HG03457 (cell line): Measurements from ENCODE around the gene ID3.

Experiments
- ATAC-seq: cut with Tn5 transposase; IDR thresholded peaks from one replicate; pipeline ENCODE4 v1.9.1; 2021; ENCODE audit warnings: moderate number of reproducible peaks; ENCODE audit not compliant: unreplicated experiment

The ID3 gene

DNA sequence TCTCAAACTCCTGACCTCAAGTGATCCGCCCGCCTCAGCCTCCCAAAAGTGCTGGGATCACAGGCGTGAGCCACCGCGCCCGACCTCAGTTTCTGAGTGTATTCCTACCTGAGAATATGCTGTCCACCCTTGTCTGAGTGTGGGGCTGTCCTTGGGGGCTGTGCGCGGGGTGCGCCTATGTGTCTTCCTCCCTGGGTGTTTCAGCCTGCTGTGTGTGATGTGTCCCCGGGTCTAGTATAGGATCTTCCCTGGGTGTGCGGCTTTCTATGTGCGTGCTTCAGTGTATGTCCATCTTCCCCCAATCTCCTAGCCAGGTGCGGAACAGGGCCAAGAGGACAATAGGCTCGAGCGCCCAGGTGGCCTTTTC is 8.3 kb upstream of the ID3 start:
- no peak for ATAC-seq

DNA sequence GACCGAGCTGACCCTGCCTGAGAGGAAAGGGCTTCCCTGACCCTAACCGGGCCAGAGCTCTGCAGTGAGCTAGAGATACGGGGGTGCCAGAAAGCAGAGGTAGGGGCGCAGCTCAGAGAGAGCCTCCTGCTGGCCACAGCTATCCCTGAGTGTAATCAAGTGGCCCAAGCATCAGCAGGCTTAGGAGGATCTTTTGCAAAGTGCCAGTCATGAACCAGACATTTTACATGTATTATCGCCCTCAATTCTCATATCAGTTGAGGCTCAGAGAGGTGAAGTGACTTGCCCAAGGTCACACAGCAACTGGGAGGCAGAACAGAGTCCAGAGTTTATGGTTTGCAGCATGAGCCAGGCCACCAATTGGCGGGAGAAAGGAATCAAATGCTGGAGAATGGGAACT is 7.0 kb upstream of the ID3 start:
- no peak for ATAC-seq

DNA sequence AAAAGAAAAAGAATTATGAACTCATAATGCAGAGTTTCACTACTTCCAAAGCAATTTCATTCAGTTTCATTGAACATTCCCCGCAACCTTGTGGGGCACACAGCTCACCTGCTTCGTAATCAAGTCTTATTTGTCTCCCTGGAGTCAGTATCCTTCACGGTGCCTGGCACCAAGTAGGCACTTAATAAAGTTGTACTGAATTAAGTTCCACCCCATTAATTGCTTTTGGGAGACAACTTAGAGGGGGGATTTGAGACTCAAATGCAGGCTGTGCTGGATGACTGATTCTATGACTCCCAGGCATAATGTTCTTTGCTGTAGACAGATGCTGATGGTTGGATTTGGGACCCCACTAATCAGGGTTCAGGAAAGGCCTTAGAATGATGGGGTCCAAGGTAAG is 6.5 kb upstream of the ID3 start:
- ATAC-seq, result no peak

DNA sequence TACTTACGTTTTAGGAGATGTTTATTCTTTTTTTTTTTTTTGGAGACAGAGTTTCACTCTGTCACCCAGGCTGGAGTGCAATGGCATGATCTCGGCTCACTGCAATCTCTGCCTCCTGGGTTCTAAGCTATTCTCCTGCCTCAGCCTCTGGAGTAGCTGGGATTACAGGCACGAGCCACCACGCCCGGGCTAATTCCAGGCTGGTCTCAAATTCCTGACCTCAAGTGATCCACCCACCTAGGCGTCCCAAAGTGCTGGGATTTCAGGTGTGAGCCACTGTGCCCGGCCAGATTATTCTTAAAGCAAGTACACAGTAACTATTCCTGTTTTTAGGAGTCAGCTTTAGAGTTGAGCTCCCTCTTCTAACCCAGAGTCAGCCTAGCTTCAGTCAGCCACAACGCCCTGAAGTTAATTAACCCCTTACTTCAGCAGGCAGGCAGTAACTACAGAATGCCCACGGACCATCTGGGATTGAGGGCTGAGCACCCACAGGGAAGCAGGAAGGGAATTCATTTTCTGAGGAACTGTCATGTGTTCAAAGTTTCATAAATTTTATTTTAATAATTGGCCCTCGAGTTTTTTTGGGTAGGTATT is 5.3 kb upstream of the ID3 start:
- ATAC-seq, result no peak

DNA sequence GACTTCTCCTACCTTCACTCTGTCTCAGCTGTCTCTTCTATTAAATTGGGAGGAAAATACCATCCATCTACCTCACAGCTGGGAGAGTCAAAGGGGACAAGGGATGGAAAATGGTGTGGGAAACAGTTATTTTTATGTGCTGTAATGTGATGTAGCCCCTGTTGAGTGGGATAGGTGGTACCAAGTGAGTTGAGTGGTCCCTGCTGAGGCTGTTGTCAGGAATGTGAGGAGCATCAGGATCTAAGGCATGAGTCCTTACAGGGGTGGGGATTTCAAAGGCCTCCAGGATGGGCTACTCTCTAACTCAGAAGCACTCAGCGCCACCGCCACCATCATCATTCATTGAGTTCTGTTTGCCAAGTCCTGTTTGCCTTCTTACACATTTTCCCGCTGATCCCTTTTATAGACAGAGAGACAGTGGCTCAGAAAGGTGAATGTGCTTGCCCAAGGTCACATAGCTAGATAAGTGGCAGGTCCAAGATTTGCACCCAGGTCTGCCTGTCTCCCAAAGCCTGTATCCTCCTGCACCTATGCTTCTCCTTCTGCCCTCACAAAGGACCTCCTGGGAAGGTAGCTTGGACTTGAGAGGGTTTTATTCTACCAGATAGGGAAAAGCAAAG is 4.6 kb upstream of the ID3 start:
- ATAC-seq, result no peak

DNA sequence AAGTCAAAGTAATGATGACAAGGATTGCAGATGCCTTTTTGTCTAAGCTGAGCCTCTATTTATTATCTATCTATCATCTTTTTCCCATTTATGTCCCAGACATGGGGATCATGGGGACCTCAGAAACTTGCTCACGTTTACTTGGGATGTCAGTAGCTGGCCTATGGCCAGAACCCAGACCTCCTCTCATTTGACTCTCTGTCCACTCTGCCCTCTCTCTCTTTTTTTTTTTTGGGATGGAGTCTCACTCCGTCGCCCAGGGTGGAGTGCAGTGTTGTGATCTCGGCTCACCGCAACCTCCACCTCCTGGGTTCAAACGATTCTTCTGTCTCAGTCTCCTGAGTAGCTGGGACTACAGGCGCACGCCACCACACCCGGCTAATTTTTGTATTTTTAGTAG is 3.7 kb upstream of the ID3 start:
- no peak for ATAC-seq

DNA sequence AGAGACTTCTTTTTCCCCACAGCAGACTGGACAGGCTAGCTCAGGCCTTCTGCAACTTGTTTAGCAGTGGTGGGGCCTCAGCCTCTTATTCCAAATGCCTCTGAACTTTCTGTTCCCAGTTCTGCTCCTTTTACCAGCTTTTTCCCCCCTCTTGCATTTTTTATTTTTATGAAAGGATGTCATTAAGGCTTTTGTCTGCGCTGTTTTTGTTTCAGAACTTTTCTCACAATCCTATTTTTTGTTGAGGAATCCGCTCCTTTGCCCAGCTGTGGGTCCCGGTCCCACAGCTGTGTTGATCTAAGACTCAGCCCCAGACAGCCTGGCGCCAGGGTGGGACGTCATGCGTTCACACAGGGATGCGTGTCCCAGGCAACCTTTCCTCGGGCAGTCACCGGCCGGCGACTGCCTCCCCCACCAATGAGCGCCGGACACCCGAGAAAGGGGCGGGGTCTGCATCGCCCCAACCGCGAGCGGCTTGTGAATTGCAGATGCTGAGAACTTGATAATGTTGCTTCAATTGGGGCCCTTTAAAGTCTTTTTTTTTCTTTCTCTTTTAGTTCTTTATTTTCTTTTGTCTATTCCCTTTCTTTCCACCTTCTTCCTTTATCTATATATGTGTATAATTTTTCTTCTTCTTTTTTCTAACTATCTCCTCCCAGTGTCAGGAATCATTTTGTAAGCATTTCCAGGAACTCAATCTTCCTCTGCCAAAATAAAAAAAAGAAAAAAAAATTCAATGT is 3.0 kb upstream of the ID3 start:
- no peak for ATAC-seq

DNA sequence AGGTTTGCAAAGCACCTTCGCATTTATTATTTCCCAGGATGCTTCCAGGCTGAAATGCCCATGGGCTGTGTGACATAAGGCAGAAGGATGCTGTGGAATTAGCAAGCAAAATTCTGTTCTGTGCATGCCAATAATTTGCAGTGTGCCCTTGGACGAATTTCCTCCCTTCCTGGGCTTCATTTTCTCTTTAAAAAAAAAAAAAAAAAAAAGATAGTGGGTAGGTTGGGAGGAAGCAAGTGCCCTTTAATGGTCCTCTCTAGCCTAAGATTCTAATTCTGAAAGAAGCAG is 2.5 kb upstream of the ID3 start:
- no peak for ATAC-seq

DNA sequence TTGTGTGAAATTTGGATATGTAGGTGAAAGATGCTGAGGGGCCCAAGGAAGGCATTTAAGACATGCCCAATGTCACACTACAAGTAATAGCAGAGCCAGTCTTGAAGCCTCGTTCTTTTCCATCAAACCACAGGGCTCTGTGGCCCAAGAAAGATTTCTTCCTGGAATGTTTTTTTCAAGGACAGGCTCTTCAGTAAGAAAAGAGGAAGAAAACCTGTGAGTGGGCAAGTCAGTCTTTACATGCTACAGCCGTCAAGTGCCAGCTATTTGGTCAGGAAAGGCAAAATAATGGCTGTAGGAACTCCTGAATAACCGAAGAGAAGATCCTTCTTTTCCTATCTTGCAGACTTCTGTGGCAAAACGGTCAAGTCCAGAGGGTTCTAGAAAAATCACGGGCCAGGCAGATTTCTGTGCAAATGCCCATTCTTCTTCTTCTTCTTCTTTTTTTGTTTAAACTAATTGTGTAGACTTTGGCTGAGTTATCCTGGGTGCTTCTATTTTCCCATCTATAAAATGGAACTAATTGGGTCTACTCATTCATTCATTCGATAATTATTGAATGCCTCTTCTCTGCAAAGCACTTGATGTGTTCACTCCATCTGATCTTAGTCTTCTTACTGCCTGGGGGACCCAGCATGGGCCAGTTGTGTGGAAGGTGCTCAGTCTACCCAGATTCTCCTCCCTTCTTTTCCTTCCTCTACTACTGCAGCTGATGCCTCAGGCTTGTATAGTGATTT is 1.9 kb upstream of the ID3 start:
- no peak for ATAC-seq

DNA sequence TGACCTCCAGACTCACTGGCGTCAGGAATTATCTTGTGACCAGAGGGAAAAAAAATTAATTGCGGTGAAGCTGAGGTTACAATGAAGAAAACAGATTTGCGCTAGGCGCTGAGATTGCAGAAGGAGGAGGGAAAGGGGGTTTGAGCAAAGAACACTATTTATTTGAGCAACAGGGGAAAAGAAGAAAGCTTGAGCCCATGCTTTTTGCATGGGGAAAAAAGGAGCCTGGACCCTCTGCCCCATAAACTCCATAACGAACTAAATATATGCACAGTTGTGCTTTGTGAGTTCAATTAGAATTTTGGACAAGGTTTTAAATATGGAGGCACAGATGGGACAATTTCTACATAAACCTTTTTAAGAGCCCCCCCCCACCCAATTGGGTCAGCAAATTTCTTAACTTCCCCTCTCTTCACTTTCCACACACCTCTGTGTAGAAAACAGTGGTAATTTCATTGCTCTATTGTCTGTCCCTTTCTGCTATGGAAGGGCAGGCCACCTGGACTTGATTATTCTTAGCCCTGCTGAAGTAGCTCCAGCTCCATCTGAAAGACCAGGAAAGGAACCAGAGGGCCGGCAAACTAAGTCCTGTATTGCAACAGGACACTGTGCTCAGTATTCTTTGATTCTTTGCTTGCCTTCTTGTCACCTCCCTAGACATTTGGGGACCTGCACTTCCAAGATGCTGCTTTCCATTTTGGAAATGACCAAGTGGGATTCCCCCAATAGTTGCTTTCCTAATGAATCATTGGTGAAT is 862 bp upstream of the ID3 start:
- ATAC-seq, result no peak

DNA sequence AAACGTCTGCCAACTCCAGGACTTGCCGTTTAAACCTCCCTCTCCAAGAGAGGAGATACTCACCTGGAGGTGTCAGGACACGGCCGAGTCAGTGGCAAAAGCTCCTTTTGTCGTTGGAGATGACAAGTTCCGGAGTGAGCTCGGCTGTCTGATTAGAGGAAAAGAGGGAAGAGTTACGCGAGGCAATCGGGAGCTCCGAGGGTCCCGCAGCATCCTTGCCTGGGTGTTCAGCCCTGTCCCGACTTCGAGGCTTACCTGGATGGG is 497 bp downstream of the ID3 start:
- no peak for ATAC-seq

DNA sequence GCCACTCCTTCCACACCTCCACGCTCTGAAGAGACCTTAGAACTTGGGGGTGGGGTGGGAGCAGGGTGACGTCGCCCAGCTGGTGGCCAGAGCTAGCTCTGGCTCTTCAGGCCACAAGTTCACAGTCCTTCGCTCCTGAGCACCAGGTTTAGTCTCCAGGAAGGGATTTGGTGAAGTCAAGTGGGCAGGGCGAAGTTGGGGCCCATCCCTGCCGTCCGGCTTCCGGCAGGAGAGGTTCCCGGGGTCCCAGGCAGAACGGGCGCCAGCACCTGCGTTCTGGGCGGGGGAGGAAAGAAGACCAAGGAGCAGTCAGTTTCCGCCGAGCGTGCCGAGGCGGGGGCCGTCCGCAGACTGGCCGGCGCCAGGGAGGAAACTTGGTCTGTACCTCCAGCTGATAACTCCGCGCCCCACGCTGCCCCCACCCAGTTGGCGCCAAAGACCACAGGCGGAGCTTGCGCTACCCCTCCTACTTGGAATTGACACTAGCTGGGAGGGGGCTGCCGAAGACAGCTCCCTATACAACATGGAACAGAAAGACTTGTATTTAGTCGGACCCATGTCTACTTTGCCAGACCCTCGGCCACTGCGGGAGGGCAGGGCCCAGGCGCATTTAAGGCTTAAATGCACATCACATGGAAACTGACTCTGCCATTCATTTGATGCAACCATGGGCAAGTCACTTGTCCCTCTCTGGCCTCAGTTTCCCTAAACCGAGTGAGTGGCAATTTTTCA is 995 bp downstream of the ID3 start:
- ATAC-seq, result no peak

DNA sequence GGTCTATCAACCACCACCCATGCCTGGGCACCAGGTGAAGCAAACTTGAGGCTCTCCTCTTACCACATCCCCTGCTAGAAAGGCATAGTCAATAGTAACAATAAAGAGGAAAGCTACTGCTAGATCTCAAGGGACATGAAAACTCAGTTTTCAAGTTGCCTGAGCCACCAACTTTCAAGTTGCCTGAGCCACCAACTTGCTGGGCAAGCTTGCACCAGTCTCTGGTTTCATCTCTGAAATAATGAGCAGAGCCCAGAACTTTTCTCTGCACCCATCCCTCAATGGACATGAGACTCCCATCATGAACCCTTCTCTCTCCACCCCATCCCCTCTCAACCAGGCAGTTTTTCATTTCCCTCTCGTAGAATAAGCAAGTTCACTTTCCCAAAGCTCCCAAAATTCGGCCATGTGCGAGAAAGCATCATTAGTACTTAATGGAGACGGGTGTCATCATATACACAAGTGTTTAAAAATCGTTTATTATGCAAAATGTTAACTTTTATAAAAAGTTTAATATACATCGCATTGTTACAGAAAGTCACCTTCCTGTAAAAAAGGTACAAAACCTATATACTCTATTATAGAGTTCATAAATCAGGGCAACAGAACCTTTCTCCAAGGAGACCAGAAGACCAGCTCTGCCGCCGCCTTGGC is 1.7 kb downstream of the ID3 start:
- no peak for ATAC-seq

DNA sequence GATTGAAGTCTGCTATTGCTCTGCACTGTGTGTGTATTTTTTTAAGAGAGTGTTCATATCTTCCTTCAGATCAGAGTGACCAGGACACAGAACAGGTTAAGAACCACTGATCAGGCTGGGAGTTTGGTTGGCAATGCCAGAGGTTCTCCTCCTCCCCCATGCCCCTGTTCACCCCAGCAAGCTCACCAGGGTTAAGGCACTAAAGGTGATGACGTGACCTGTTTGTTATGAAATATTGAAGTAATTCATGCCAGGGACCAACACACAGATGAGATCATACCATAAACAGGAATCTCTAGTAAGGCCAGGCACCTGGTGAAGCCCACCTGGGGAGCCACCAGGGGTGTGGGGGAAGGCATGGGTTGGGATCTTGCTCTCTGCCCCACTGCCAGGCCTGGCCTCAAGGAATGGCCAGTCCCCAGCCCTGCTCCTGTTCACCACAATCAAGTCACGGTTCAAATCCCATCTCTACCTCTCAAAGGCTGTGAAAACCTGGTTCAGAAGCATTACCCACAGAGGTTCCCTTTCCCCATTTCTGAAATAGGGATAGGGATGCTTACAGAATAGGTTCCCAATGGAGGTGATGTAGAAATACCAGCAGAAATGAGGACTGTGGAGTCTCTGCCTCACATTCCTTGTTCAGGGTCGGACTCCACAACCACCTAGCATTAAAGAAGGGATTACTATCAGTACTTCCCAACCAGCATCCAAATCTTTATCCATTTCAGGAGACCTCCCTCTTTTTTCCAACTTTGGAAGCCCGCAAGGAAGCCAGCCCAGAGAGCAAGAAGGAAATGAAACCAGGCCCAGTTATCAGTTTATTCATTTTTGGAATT is 2.4 kb downstream of the ID3 start:
- ATAC-seq, result no peak

DNA sequence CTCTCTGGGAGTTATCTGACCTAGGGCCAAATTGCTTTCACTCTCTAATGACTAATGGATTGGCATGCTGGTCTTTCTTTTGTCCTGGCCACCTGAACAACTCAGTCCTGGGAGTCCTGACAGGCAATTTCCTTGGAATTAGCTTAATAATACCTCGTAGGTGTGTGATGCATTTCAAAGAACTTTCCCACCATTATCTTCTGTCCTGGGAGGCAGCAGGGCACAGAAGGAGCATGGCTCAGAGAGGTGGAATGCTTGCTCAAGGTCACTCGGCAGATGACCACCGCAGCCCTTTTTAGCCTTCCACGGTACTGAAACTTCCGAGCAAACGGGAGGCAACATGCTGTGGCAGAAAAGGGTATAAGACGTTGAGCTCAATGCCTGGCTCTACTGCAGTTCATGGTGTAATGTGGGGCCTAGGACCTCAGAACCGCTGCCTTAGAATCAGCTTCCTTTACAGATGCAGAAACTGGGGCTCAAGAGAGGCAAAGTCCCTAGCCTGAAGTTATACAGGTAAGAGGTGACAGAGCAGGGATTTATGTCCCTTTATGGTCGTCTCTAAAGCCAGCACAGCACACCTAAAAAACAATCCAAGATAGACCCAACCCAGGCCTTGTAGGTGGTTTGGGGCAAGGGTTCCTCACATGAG is 3.2 kb downstream of the ID3 start:
- ATAC-seq, result no peak

DNA sequence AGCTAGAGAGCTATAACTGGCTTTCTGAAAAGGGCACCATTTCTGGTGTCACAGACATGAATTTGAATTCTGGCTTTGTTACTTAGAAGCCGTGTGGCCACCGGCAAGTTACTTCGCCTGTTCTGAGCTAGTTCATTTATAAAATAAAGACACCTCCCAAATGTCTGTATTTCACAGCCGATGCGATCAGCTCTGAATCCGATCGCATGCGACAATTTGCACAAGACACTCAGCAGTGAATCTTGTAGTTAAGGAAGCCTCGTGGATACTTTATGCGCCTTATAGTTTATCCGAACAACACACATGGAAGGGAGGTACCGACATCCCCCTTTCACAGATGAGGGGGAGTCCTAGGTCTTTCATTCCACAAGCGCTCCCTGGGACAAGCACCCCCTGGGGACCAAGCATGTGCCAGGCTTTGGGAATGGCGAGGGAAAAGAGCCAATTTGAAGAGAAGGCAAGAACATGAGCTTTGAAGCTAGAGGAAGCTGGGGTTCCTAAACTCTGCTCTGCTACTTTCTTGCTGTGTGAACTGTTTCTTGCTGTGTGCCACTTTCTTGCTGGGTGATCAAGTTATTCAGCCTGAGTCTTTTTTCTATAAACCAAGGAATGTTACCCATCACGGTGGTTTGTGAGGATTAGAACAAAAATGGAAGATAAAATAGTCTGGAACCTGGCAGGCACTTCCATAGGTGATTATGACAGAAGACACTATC is 3.9 kb downstream of the ID3 start:
- ATAC-seq, result no peak

DNA sequence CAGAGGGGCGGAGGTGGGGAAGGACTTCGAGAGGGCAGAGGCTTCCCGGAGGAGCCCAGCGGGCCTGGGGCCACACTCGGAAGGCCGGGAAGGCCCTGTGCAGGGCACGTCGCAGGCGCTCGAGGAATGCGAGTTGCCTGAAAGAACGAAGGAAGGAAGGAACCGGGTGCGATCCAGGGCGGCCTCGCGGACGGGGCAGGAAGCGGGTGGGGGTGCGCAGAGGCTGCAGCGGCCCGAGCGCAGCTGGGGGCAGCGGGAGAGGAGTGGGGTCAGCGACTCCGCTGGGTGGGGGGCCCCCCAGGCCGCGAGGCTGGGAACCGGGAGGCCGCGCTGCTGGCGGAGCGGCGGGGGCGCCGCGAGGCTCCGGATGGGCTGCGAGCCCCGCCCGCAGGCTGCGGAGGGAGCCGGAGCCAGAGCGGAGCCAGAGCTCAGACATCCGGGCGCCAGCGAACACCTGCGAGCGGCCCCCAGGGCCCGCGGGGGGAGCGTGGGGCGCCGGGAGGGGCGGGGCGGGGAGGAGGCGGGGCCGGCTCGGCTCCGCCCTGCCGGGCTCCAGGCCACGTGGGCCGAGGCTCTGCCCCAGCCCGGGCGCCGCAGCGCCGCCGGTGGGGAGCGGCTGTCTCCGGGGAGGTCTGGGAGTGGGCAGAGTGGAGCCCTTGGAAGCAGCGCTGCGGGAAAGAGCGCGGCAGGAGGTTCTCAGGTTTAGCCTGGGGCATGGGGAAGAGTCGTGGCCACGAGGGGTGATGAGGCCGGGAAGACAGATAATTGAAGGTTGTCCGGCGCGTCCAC is 4.6 kb downstream of the ID3 start:
- peak; percentile 42 for ATAC-seq

DNA sequence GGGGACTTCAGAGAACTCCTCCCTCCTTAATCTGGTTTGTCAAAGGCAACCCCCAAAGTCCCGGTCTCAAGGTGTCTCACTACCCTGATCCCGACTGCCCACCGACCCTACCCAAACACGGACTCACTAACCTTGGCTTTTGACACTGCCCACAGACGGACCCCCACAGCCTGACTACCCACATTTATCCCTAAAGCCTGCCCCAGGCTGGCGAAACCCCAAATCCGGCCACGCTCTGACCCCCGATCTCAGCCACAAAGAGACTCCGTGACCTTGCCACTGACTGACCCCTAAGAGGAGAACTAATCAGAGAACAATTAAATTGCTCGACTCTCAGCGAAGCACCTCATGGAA is 5.2 kb downstream of the ID3 start:
- no peak for ATAC-seq
